KMS-11 (cell line): ENCODE data around the gene SPHKAP.

Source experiments
- H2AFZ ChIP-seq: fragments of 200-600 bp; sonication (generic); 2 replicates; pipeline ENCODE4 v1.6.1; 2016; ENCODE audit warnings: antibody characterized with exemption, mixed run types, low read depth
- H3K27ac ChIP-seq: fragments of 200-600 bp; sonication (generic); 2 replicates; pipeline ENCODE4 v1.6.1; 2016; ENCODE audit warnings: mild to moderate bottlenecking, mixed run types
- H3K27me3 ChIP-seq: fragments of 200-600 bp; sonication (generic); 2 replicates; pipeline ENCODE4 v1.6.1; 2017; ENCODE audit warnings: mild to moderate bottlenecking, low read depth, mixed run types, moderate library complexity; ENCODE audit not compliant: insufficient read depth
- H3K36me3 ChIP-seq: fragments of 200-600 bp; sonication (generic); 2 replicates; pipeline ENCODE4 v1.6.1; 2017; ENCODE audit warnings: mild to moderate bottlenecking, mixed run types; ENCODE audit not compliant: insufficient read depth
- H3K4me1 ChIP-seq: fragments of 200-600 bp; sonication (generic); 2 replicates; pipeline ENCODE4 v1.6.1; 2016; ENCODE audit warnings: mild to moderate bottlenecking, low read depth, mixed run types; ENCODE audit not compliant: poor library complexity, severe bottlenecking
- H3K4me2 ChIP-seq: fragments of 200-600 bp; sonication (generic); 2 replicates; pipeline ENCODE4 v1.7.0; 2016; ENCODE audit warnings: mild to moderate bottlenecking, mixed run types
- H3K4me3 ChIP-seq: fragments of 200-600 bp; sonication (generic); IDR thresholded peaks from 2 replicates; pipeline ENCODE4 v1.6.1; 2017; ENCODE audit warnings: low read depth, low read length, mixed read lengths; ENCODE audit not compliant: insufficient read depth
- H3K79me2 ChIP-seq: fragments of 200-600 bp; sonication (generic); 2 replicates; pipeline ENCODE4 v1.6.1; 2016; ENCODE audit warnings: low read depth, mixed run types; ENCODE audit not compliant: insufficient read depth
- H3K9ac ChIP-seq: fragments of 200-600 bp; sonication (generic); 2 replicates; pipeline ENCODE4 v1.6.1; 2016; ENCODE audit warnings: mild to moderate bottlenecking, mixed run types
- H4K20me1 ChIP-seq: fragments of 200-600 bp; sonication (generic); 2 replicates; pipeline ENCODE4 v1.6.1; 2016; ENCODE audit warnings: mild to moderate bottlenecking, mixed run types; ENCODE audit not compliant: insufficient read depth
- CTCF ChIP-seq: fragments of 200-600 bp; sonication (generic); conservative IDR thresholded peaks from 2 replicates; pipeline ENCODE4 v1.6.1; 2017; ENCODE audit warnings: low read depth, mild to moderate bottlenecking, antibody characterized with exemption, low read length, moderate library complexity, mixed read lengths

The SPHKAP gene

GRCh38 chr2:227971619-227972230 lies 209.8 kb downstream of the SPHKAP start:
- Histone ChIP-seq H3K4me3 (no peak overlapping the region), H4K20me1 (no peaks in the 10 kb centered on the region), H3K4me1 (no peaks in the 10 kb centered on the region), H3K4me2 (no peak overlapping the region), H2AFZ (no peak overlapping the region), H3K36me3 (no peaks in the 10 kb centered on the region), H3K79me2 (no peaks in the 10 kb centered on the region), H3K9ac (no peak overlapping the region), H3K27me3 (no peaks in the 10 kb centered on the region), H3K27ac (no peak overlapping the region)
- no peak for TF ChIP-seq CTCF

GRCh38 chr2:227960317-227960716 lies 221.2 kb downstream of the SPHKAP start:
- H3K27me3 ChIP-seq = no peaks in the 10 kb centered on the region
- H3K4me3 ChIP-seq = no peak overlapping the region
- no peak overlapping the region for H2AFZ ChIP-seq
- H3K79me2 ChIP-seq = no peaks in the 10 kb centered on the region
- no peaks in the 10 kb centered on the region for H3K4me1 ChIP-seq
- H3K27ac ChIP-seq = no peak overlapping the region
- H3K36me3 ChIP-seq = no peaks in the 10 kb centered on the region
- no peak overlapping the region for H3K9ac ChIP-seq
- no peak for TF ChIP-seq CTCF
- no peaks in the 10 kb centered on the region for H4K20me1 ChIP-seq
- no peak overlapping the region for H3K4me2 ChIP-seq

- H3K4me1 ChIP-seq = no peaks in the 10 kb centered on the region
- no peak overlapping the region for H2AFZ ChIP-seq
- no peaks in the 10 kb centered on the region for H3K27me3 ChIP-seq
- no peaks in the 10 kb centered on the region for H4K20me1 ChIP-seq
- no peak overlapping the region for H3K9ac ChIP-seq
- no peaks in the 10 kb centered on the region for H3K36me3 ChIP-seq
- no peak for TF ChIP-seq CTCF
- no peak overlapping the region for H3K4me3 ChIP-seq
- H3K79me2 ChIP-seq = no peaks in the 10 kb centered on the region
- no peak overlapping the region for H3K4me2 ChIP-seq
- no peak overlapping the region for H3K27ac ChIP-seq
These were observed 238.5 kb downstream of the SPHKAP start for GRCh38 chr2:227942965-227943364.

GRCh38 chr2:227942021-227942420 lies 239.5 kb downstream of the SPHKAP start:
- Histone ChIP-seq H2AFZ (no peak overlapping the region), H3K27ac (no peak overlapping the region), H4K20me1 (no peaks in the 10 kb centered on the region), H3K4me3 (no peak overlapping the region), H3K9ac (no peak overlapping the region), H3K36me3 (no peaks in the 10 kb centered on the region), H3K4me1 (no peaks in the 10 kb centered on the region), H3K79me2 (no peaks in the 10 kb centered on the region), H3K4me2 (no peak overlapping the region), H3K27me3 (no peaks in the 10 kb centered on the region)
- no peak for TF ChIP-seq CTCF
